ENCODE results near the gene EMID1.

Gene EMID1

GRCh38 chr22:29275167-29275566, 69.5 kb downstream of the EMID1 start:
- ATAC-seq (ENCODE audit: low read depth) (no peak), DNase-seq (ENCODE audit: low spot score) (no peak)
- Histone ChIP-seq H3K36me3 (ENCODE audit: low read depth) (peaks cover 100% of the 10 kb centered on the region), H3K4me1 (ENCODE audit: insufficient read depth, poor library complexity, severe bottlenecking) (peaks cover 15% of the 10 kb centered on the region), H3K27me3 (ENCODE audit: insufficient read depth, poor library complexity, severe bottlenecking) (no peaks in the 10 kb centered on the region), H3K9me3 (ENCODE audit: severe bottlenecking) (no peaks in the 10 kb centered on the region), H3K4me3 (ENCODE audit: severe bottlenecking) (no peak overlapping the region), H3K27ac (ENCODE audit: poor library complexity, severe bottlenecking) (no peak overlapping the region)
- no peak for TF ChIP-seq CTCF (IDR thresholded peaks at IDR 0.05; ENCODE audit: poor library complexity, severe bottlenecking)

GRCh38 chr22:29275819-29276565, 70.3 kb downstream of the EMID1 start:
- Histone ChIP-seq H3K27ac (ENCODE audit: poor library complexity, severe bottlenecking) (no peak overlapping the region), H3K36me3 (ENCODE audit: low read depth) (peaks cover 98% of the 10 kb centered on the region), H3K27me3 (ENCODE audit: insufficient read depth, poor library complexity, severe bottlenecking) (no peaks in the 10 kb centered on the region), H3K4me3 (ENCODE audit: severe bottlenecking) (no peak overlapping the region), H3K9me3 (ENCODE audit: severe bottlenecking) (no peaks in the 10 kb centered on the region), H3K4me1 (ENCODE audit: insufficient read depth, poor library complexity, severe bottlenecking) (peaks cover 6% of the 10 kb centered on the region)
- DNase-seq (ENCODE audit: low spot score) (no peak), ATAC-seq (ENCODE audit: low read depth) (no peak)
- no peak for TF ChIP-seq CTCF (IDR thresholded peaks at IDR 0.05; ENCODE audit: poor library complexity, severe bottlenecking)

GRCh38 chr22:29277927-29278326, 72.2 kb downstream of the EMID1 start:
- Histone ChIP-seq H3K27me3 (ENCODE audit: insufficient read depth, poor library complexity, severe bottlenecking) (no peaks in the 10 kb centered on the region), H3K9me3 (ENCODE audit: severe bottlenecking) (no peaks in the 10 kb centered on the region), H3K27ac (ENCODE audit: poor library complexity, severe bottlenecking) (no peak overlapping the region), H3K4me1 (ENCODE audit: insufficient read depth, poor library complexity, severe bottlenecking) (no peaks in the 10 kb centered on the region), H3K4me3 (ENCODE audit: severe bottlenecking) (no peak overlapping the region), H3K36me3 (ENCODE audit: low read depth) (peaks cover 98% of the 10 kb centered on the region)
- TF ChIP-seq CTCF (IDR thresholded peaks at IDR 0.05; ENCODE audit: poor library complexity, severe bottlenecking): no peak
- ATAC-seq (ENCODE audit: low read depth) (no peak), DNase-seq (ENCODE audit: low spot score) (no peak)

- H3K9me3 ChIP-seq (ENCODE audit: severe bottlenecking): no peaks in the 10 kb centered on the region
- ATAC-seq (ENCODE audit: low read depth) (no peak), DNase-seq (ENCODE audit: low spot score) (no peak)
- H3K27ac ChIP-seq (ENCODE audit: poor library complexity, severe bottlenecking): no peak overlapping the region
- no peaks in the 10 kb centered on the region for H3K27me3 ChIP-seq (ENCODE audit: insufficient read depth, poor library complexity, severe bottlenecking)
- no peaks in the 10 kb centered on the region for H3K4me1 ChIP-seq (ENCODE audit: insufficient read depth, poor library complexity, severe bottlenecking)
- TF ChIP-seq CTCF (IDR thresholded peaks at IDR 0.05; ENCODE audit: poor library complexity, severe bottlenecking): no peak
- no peak overlapping the region for H3K4me3 ChIP-seq (ENCODE audit: severe bottlenecking)
- peaks cover 98% of the 10 kb centered on the region for H3K36me3 ChIP-seq (ENCODE audit: low read depth)
Observed at GRCh38 chr22:29284196-29284595, 78.5 kb downstream of the EMID1 start.

- ATAC-seq (ENCODE audit: low read depth) (no peak), DNase-seq (ENCODE audit: low spot score) (no peak)
- Histone ChIP-seq H3K36me3 (ENCODE audit: low read depth) (peaks cover 100% of the 10 kb centered on the region), H3K9me3 (ENCODE audit: severe bottlenecking) (no peaks in the 10 kb centered on the region), H3K4me3 (ENCODE audit: severe bottlenecking) (no peak overlapping the region), H3K27ac (ENCODE audit: poor library complexity, severe bottlenecking) (no peak overlapping the region), H3K4me1 (ENCODE audit: insufficient read depth, poor library complexity, severe bottlenecking) (no peaks in the 10 kb centered on the region), H3K27me3 (ENCODE audit: insufficient read depth, poor library complexity, severe bottlenecking) (no peaks in the 10 kb centered on the region)
- no peak for TF ChIP-seq CTCF (IDR thresholded peaks at IDR 0.05; ENCODE audit: poor library complexity, severe bottlenecking)
Observed at GRCh38 chr22:29288837-29289236, 83.1 kb downstream of the EMID1 start.

Measured in RWPE2 (cell line).